HG03066 (cell line): ENCODE results near the gene ITGB2.

Experiments
- ATAC-seq: cut with Tn5 transposase; IDR thresholded peaks from one replicate; pipeline ENCODE4 v1.9.1; 2021; ENCODE audit warnings: low read depth; ENCODE audit not compliant: unreplicated experiment

Gene ITGB2

DNA sequence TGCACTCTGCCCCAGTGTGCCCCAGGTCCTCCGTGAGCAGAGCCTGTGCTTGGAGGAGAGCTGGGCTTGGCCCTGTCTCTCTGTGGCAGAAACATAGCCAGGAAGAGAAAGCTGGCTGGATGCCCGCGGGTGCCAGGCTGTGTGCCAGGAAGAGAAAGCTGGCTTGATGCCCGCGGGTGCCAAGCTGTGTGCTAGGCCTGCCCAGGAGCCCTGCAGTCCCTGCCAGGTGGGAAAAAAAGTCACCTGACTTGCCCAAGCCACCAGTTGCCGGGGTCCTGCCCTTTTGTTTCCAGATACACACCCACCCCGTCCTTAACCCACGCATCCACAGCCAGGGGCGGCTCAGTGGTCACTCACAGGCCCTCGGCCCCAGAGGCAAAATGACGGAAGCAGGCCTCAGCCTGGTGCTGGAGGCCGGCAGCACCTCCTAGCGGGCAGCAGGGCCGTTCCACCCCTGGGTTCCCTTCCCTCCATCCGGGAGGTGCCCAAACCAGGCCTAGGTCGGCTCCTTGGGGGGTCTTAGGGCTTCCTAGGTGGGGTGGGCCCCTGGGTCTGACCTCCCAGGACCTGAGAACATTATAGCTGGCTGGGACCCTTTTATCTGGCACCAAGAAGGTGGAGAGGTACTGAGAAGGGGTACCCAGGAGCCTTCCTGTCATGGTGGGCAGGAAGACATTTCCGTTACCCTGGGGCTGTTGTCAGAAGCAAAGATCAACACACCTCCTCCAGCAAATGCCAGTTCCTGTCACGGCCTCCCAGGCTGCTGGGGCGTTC, 9.1 kb downstream of the ITGB2 start:
- ATAC-seq: no peak

DNA sequence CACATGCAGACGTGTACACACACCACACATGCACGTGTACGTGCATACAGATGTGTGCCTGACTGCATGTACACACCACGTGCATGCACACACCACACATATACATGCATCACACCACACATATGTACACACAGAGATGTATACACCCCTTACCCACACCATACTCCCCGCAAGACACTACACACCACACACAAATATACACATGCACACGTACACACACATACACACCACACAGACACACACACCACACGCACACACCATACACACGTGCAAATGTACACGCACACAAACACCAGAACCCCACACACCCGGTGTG, 9.7 kb downstream of the ITGB2 start:
- no peak for ATAC-seq

DNA sequence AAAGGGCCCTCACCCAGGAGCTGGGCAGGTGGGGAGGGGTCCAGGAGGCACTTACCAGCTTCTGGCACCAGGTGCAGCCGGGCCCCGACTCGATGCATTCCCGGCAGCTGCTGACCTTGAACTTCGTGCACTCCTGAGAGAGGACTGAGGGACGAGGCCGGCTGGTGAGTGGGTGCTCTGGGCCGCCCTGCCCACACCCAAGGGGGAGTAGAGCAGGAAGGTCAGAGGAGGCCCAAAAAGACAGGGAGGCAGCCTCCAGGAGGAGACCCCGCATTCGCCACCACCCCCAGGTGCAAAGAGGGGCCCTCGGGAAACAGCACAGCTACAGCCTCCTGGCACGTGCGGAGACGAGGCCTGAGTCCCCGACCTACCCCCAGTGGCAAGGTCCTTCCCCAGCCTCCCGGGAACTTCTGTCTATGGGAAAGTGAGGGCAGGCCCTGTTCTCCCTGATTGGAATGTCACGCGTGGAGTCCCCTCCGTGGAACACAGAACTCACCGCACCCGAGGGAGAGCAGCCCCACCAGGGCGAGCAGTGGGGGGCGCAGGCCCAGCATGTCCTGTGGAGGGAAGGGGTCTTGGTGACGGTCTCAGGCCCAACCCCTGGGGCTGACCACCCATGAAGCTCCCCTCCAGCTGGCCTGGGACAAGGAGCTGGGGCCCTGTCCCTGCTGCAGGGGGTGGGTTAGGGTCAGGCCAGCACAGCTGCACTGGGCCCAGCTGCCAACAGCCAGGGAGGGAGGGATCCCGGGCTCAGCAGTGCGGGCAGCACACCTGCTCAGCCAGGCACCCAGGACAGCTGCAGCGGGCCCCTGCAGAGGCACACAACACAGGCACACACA, 10.3 kb downstream of the ITGB2 start:
- no peak for ATAC-seq

DNA sequence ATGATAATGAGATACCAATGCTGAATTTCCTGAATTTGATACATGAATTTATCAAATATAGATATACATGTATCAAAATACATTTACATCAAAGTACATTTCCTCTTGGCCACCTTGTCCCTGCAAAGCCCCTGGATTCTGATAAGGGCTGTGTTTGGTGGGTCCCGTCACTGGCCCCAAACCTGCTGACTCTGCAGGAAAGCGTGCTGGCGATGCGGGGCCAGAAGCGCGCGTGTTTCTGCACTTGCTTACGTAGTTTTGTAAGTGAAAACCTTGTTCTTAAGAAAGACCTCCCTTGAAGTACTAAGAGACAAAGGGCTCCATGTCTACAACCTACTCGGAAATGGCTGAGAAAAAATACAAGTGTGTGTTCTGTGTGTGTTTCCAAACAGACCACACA, 11.0 kb downstream of the ITGB2 start:
- no peak for ATAC-seq

DNA sequence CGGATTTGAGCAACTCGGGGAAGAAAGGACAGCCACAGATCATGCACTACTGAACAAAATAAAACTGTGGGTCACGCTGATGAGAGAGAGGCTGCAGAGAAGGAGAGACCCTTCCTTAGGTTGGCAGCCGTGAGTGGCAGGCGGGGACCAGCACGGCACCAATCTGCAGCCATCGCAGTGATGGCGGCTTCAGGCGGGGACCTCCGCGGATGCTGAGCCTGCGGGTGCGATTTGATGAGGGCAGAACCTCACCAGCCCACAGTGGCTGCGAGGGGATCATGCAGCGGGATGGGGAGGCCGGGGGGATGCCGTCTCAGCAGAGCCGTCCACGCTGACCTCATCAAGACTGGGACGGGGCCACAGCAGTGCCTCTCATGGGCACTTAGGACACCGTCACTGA, 11.8 kb downstream of the ITGB2 start:
- no peak for ATAC-seq

DNA sequence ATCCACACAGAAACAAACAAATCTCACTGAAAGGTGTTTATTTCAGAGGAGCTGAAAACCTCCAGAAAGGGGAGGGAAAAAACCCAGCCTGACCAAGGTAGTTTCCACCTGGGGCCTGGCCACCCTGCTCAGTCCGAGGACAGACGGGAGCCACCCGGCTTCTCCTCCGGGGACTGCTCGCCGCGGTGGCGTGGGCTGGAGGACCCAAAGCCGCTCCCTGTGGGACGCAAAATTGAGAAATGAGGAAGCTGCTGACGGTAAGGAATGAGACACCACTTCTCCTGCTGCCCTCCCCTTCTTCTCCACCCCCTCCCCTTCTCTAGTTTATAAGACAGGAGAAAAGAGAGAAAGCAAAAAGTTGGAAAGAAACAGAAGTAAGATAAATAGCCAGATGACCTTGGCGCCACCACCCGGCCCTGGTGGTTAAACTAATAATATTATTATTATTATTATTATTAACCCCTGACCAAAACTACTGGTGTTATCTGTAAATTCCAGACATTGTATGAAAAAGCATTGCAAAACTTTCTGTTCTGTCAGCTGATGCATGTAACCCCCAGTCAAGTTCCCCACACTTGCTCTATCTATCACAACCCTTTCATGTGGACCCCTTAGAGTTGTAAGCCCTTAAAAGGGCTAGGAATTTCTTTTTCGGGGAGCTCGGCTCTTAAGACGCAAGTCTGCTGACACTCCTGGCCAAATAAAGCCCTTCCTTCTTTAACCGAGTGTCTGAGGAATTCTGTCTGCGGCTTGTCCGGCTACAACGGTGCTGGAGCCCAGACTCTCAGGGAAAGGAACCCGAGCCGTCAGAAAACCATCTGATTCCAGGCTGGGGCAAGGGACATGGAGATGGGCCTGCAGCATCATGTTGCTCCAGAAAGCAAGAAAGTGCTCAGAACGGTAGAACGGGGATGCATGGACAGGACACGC, 12.5 kb downstream of the ITGB2 start:
- ATAC-seq: no peak

DNA sequence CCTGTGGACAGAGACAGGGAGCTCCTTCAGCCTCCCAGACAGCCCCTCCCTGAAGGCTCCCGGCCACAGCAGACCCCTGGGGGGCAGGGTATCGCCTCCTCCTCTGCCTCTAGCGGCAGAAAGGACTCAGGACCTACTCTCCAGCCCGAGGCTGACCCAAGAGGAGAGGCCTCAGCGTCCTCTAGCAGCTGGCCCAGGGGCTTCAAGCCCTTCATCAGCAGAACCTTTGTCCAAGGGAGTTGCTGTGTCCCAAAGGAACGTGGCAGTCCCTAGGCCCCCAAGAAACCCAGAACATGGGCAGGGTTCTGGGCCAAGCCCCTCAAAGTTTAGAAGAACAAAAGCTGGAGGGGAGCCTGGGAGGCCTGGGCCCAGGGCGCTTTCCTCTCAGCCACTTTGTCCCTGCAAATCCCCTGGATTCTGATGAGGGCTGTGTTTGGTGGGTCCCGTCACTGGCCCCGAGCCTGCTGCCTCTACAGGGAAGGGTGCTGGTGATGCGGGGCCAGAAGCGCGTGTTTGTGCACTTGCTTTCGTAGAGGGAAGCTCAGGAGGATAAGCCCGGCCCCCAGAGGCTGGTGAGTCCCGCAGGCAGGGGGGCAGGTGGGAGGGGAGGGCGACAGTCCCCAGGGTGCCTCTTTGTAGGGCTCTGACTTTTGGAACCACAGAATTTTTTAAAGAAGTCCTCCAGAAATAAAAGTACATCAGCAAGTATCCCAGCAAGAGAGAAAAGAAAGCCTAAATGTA, 13.3 kb downstream of the ITGB2 start:
- ATAC-seq: no peak

DNA sequence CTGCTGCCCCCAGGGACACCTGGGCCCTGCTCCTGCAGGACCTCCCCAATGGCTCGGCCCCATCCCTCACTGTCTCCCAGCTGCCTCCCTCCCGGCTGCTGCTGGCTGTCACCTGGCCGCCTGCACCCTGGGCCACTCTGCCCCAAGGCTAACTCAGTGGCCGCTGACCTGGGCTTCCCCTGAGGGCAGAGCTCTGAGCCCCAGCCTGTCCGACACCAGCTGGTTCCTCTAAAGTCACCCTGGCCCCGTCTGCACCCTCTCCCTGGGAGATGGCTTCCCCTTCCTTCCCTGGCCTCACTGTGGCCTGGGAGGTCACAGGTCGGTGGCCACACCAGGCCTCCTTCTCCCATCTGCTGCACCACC, 15.0 kb downstream of the ITGB2 start:
- no peak for ATAC-seq

DNA sequence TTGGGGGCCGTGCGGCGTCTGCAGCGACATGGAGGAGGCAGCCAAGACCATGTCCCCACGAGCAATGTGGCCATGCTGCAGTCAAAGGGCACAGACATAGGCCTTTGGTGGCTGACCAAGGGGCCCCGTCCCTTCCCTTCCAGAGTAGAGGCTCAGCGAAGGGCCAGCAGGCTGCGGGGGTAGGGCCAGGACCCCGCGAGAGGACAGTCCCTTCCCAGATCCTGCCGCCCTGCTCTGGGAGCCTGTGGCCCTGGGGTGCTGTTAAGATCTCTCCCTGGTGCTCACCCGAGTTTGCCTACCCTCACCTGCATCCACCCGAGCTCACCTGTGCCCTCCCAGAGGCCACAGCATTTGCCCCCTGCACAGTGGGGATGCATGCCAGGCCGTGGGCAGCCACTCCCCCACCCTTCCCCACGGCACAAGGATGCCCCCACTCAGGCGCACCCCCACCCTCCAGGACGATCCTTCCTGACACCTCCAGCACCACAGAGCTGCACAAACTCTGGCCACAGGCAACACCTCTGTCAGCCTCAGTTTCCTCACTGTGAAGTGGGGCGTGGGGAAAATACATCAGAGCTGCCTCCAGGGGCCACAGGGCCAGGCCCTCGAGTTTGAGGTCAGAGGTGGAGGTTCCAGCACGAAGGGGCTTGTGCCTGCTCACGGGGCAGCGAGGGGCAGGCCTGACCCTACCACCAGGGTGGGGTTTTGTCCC, 15.5 kb downstream of the ITGB2 start:
- ATAC-seq: no peak

DNA sequence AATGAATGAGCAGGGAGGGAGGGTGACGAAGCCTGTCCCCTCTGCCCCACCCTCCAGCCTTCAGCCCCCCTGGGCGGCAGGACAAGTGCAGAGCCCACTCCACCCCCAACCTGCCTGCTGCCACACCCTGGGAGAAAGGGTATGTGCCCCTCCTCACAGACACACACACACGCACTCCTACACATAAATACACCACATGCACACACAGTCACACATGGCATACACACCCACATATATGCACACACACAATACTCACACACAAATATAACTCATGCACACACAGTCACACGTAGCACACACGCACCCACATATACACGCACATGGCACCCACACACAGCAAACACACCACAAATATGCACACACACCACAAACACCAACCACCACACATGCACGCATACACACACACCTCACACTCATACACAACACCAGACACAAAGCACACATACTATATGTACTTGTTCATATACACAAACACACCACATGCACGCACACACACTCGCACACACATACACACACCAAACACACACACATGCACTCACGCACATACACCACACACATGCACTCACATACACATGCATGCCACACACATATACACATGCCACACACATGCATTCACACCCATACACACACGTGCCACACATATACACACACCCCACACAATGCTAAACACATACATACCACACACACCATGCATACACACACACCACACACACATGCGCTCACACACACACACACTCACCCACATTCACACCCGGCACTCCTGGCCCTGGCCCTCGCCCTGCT, 16.4 kb downstream of the ITGB2 start:
- no peak for ATAC-seq

DNA sequence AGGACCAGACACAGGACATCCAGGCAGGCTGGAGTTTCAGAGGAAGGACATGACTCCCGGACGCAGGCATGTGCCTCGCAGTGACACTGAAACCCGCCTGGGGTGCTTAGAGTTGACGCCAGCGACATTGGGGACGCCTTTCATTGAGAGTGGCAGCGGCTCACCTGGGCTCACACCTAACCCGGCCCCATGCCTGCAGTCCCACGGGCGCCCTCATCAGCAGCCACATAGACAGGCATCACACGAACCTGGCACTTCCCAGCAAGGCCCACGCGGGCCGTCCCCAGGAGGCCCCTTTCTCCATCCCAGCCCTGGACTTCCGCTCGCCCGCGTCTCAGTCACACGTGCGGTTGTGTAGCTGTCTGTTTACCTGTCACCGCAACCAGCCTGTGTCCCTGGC, 17.0 kb downstream of the ITGB2 start:
- ATAC-seq: no peak

DNA sequence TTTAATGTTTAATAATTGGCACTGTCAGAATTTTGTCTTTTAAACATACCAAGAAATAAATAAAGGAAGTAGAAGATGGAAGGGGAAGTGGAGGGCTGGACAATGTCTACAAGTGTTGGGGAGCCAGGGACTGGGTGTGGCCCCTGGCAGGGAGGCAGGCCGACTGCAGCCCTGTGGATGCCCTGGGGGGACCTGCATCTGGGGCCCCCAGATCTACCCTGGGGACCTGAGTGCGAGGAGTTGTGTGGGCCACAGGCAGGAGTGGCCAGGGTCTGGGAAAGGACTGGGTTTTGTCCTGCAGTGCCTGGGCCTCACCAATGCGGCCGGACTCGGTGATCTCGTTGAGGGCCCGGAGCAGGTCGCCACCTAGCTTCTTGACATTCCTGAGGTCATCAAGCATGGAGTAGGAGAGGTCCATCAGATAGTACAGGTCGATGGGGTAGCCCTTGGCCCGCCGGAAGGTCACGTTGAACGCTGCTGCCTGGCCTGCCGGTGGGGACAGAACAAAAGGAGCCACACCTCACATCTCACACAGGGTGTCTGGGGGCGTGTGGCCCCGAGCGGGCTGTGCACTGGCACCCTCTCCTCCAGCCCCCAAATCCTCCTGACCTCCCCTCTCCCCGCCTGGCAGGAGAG, 17.5 kb downstream of the ITGB2 start:
- no peak for ATAC-seq

DNA sequence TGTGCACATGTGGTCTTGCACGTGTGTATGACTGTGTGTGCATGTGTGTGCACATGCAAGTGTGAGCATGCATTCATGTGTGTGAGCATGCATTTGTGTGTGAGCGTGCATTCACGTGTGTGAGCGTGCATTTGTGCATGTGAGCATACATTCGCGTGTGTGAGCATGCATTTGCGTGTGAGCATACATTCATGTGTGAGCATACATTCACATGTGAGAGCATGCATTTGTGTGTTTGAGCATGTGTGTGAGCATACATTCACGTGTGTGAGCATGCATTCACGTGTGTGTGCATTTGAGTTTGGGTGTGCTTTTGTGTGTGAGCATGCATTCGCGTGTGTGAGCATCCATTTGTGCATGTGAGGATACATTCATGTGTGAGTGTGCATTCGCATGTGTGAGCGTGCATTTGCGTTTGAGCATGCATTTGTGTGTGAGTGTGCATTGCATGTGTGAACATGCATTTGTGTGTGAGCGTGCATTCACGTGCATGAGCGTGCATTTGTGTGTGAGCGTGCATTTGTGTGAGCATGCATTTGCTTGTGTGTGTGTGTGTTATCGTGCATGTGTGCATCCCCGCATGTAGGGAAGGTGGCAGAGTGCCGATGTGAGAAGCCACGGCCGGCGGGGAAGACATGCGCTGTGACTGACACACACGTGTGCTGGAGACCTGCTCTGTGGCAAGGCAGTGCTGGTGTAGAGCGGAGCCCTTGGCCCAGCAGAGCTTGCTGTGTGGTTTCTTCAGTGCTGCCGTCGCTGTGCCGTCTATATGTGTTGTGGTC, 18.2 kb downstream of the ITGB2 start:
- ATAC-seq: no peak

DNA sequence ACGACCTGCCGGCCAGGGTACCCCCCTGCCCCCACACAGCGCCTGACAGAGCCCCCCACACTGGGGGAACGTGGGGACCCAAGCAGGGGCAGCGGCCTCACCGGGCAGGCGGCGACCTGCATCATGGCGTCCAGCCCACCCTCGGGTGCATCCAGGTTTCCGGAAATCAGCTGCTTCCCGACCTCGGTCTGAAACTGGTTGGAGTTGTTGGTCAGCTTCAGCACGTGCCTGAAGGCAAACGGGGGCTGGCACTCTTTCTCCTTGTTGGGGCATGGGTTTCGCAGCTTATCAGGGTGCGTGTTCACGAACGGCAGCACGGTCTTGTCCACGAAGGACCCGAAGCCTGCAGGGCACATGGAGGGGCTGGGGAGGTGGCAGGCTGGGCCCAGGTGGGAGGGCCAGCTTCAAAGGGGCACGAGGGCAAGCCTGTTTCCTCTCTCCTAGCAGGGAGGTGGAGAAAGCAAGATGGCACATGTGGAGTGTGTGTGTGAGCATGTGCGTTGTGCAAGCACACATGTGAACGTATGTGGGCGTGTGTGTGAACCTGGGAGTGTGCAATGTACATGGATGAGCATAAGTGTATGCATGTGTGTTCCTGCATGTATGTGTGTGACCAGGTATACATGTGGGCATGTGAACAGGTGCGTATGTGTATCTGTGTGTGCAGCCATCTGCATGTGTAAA, 19.2 kb downstream of the ITGB2 start:
- no peak for ATAC-seq

DNA sequence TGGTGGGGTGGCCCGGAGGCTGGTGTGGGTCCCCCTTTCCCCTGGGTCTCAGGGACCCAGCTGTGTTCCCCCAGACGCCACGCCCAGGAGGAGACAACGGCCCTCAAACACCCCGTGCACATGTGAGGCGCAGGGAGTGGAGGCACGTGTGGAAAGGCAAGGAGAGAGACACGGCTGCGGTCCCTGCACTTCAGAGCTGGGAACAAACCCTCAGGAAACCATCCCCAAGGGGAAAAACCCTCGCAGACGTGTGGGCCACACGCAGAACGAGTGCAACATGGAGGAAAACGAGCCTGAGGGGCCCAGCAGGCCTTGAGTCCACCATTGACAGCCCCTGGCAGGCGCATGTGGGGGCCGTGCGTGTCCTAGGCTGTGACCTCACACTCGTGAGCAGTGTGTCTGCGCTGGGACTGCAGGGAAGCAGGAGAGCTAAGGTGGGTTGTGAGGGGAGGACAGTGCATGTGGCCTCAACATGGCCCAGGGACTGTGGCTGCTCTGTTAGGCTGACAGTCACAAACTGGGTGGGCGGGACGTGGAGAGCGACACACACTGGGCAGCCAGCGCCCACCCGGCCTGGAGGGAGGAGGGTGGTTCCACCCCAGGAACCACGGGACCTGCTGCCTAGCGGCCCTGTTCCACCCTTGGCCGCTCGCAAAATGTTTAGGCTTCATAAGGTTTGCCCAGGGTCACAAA, 20.0 kb downstream of the ITGB2 start:
- ATAC-seq: no peak

DNA sequence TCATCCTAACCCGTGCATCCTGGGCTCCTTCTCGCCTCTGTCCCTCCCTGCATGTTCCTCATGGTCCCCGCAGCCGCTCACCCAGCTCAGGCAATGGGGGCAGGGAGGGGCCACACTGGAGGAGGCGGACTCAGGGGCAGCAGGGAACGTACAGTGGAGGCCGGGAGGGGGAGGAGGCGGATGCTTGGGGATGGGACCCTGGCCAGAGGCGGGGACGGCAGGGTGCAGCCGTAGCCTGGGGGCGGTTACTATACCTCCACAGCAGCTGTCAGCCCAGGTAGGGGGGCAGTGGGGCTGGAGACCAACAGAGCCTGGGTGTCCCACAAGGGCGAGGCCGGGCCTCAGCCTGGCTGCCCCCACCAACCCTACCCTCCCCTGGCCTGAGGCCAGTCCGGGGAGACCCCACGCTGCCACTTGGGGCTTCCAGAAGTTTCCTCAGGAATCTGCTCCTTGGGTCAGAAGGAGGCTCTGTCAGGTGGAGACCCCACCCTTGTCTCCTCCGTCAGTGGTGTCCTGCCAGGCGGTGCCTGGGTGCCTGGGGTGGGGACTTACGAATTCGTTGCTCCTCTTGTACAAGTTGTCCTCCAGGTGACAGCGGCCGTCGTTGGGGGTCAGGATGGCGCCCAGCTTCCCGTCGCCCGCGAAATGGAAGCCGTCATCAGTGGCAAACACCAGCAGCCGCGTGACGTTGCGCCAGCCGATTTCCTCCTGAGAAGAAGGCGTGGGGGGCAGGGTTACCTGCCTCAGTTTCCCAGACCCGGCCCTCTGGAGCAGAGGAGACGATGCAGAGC, 20.7 kb downstream of the ITGB2 start:
- no peak for ATAC-seq
